BE2C (cell line): ENCODE results near the gene CRADD.

Experiments
- DNase-seq: peaks from one replicate; pipeline ENCODE4 v3.0.0-alpha.2; 2020
- H3K27me3 ChIP-seq: fragments of 250-450 bp; sonication (Bioruptor Pico); 2 replicates; pipeline ENCODE4 v1.5.1; 2020; ENCODE audit warnings: mild to moderate bottlenecking
- H3K36me3 ChIP-seq: fragments of 250-450 bp; sonication (Bioruptor Pico); 2 replicates; pipeline ENCODE4 v1.5.1; 2020; ENCODE audit warnings: mild to moderate bottlenecking
- H3K4me1 ChIP-seq: fragments of 250-450 bp; sonication (Bioruptor Pico); 2 replicates; pipeline ENCODE4 v1.5.1; 2020
- H3K4me3 ChIP-seq: 2 replicates; pipeline ENCODE4 v1.5.1; 2011; ENCODE audit warnings: low read depth, low read length
- H3K9me3 ChIP-seq: fragments of 250-450 bp; sonication (Bioruptor Pico); 2 replicates; pipeline ENCODE4 v1.5.1; 2020
- CTCF ChIP-seq: IDR thresholded peaks from 2 replicates; pipeline ENCODE4 v1.5.1; 2012; ENCODE audit warnings: mild to moderate bottlenecking, low read depth, low read length

CRADD gene

GRCh38 chr12:93908264-93908663, 231.1 kb downstream of the CRADD start:
- Histone ChIP-seq H3K27me3 (no peaks in the 10 kb centered on the region), H3K9me3 (no peaks in the 10 kb centered on the region), H3K36me3 (no peaks in the 10 kb centered on the region), H3K4me1 (no peaks in the 10 kb centered on the region), H3K4me3 (no peak overlapping the region)
- DNase-seq, result no peak
- TF ChIP-seq CTCF, result no peak

GRCh38 chr12:93908846-93909567, 231.8 kb downstream of the CRADD start:
- Histone ChIP-seq H3K27me3 (no peaks in the 10 kb centered on the region), H3K9me3 (no peaks in the 10 kb centered on the region), H3K36me3 (no peaks in the 10 kb centered on the region), H3K4me1 (no peaks in the 10 kb centered on the region), H3K4me3 (no peak overlapping the region)
- DNase-seq, result no peak
- TF ChIP-seq CTCF, result no peak

- H3K4me3 ChIP-seq, result no peak overlapping the region
- no peaks in the 10 kb centered on the region for H3K4me1 ChIP-seq
- H3K9me3 ChIP-seq, result no peaks in the 10 kb centered on the region
- no peak for DNase-seq
- TF ChIP-seq CTCF, result no peak
- no peaks in the 10 kb centered on the region for H3K36me3 ChIP-seq
- no peaks in the 10 kb centered on the region for H3K27me3 ChIP-seq
These were observed 234.2 kb downstream of the CRADD start for GRCh38 chr12:93911396-93911795.

- Histone ChIP-seq H3K4me3 (no peak overlapping the region), H3K36me3 (no peaks in the 10 kb centered on the region), H3K9me3 (no peaks in the 10 kb centered on the region), H3K4me1 (no peaks in the 10 kb centered on the region), H3K27me3 (no peaks in the 10 kb centered on the region)
- DNase-seq, result no peak
- TF ChIP-seq CTCF, result no peak
These were observed 235.0 kb downstream of the CRADD start for GRCh38 chr12:93912086-93912733.

GRCh38 chr12:93913845-93914244, 236.7 kb downstream of the CRADD start:
- no peak for TF ChIP-seq CTCF
- no peaks in the 10 kb centered on the region for H3K27me3 ChIP-seq
- no peaks in the 10 kb centered on the region for H3K4me1 ChIP-seq
- H3K9me3 ChIP-seq, result no peaks in the 10 kb centered on the region
- H3K4me3 ChIP-seq, result no peak overlapping the region
- H3K36me3 ChIP-seq, result no peaks in the 10 kb centered on the region
- no peak for DNase-seq

GRCh38 chr12:93914281-93914680, 237.1 kb downstream of the CRADD start:
- no peak for TF ChIP-seq CTCF
- H3K4me1 ChIP-seq, result no peaks in the 10 kb centered on the region
- H3K27me3 ChIP-seq, result no peaks in the 10 kb centered on the region
- H3K9me3 ChIP-seq, result no peaks in the 10 kb centered on the region
- H3K36me3 ChIP-seq, result no peaks in the 10 kb centered on the region
- DNase-seq, result no peak
- no peak overlapping the region for H3K4me3 ChIP-seq
